ENCODE measurements around the gene MRPL39.

MRPL39 gene

DNA sequence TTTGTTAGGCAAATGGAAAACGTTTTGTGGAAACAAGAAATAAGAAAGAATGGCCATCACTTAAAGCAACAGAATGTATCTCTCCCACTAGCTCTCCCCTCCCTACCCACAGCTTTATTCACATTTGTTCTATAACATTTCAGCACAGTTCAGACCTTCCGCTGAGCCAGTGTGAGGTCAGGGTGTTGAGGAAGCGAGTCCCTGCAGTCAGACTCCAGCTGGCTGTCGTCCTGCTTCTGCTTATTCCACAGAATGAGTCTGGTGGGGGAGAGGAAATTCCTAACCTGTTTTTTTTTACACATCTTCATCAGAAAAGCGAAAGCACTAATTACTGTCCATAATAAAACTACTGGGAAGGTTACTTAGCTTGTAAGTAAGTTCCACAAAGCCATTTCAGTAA lies 39.0 kb downstream of the MRPL39 start:
- no peak for DNase-seq (ENCODE audit: low read depth in 2 of 2)

DNA sequence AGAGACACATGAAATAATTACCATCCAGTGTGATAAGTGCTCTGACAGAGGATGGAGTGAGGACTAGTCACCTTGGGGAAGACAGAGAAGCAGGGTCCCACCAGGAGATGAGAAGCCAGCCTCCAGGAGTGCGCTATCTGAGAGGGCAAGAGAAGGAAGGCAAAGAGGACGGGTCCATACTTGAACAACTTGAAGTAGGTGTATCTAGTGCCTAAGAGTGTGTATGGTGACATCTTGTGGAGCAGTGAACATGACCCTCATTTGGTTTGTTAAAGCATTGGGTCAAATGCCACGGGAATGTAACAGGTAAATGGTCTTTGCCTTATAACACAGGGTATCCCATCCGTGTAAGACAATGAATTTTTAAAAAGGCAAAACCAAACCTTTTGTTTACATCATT lies 39.8 kb downstream of the MRPL39 start:
- DNase-seq (ENCODE audit: low read depth in 2 of 2) = no peak

- DNase-seq (ENCODE audit: low read depth in 2 of 2) = no peak
These were observed 40.6 kb downstream of the MRPL39 start for GRCh38 chr21:25566645-25567044.

GRCh38 chr21:25565272-25566211 lies 41.7 kb downstream of the MRPL39 start:
- no peak for DNase-seq (ENCODE audit: low read depth in 2 of 2)

DNA sequence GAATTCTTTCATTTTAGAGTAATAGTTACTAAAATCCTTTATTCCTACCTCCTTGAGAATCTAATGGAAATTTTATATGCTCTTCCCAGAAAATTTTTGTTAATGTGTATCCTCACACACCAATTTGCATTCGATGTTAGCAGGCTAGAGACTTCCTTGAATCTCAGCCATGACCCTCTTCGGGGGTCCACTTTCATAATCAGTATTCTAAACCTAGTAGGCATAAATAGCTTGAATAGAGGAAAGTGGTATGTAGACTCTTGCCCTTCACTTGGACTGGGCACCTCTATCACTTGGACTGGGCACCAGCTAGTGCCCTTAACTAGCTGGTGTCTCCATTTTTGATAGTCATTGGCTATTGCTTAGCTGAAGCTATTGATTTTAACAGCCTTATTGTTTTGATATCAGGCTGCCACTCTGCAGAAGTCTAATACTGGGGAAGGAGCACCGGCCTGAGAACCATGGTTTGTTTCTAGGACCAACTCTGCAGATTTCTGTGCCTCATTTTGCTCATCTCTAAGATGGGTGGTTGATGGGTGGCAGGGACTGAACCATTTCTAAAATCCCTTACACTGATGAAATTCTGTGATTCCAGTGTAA lies 42.8 kb downstream of the MRPL39 start:
- no peak for DNase-seq (ENCODE audit: low read depth in 2 of 2)

- DNase-seq (ENCODE audit: low read depth in 2 of 2) = no peak
These were observed 43.7 kb downstream of the MRPL39 start for GRCh38 chr21:25563361-25564116.

DNA sequence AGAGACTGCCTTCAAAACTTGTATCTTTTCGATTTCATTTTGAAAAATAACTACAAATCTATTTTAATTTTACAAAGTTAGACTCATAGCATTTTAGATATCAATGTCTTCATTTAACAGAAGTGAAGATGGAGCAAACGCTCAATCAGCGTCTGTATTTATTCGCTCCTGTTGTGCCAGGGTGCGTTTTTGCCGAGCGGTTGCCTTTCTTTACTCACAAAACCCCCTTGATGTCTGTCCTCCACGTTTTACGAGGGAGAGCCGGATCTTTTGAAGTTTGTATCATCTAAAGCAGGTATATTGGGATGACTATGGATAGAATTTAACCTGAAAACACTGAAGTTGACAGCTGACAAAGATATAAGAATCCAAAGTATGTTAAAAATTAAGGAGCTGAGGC lies 44.6 kb downstream of the MRPL39 start:
- DNase-seq (ENCODE audit: low read depth in 2 of 2) = no peak

- peak; percentile 59 to 68 for DNase-seq (ENCODE audit: low read depth in 2 of 2)
These were observed 45.3 kb downstream of the MRPL39 start for GRCh38 chr21:25561668-25562641.

DNA sequence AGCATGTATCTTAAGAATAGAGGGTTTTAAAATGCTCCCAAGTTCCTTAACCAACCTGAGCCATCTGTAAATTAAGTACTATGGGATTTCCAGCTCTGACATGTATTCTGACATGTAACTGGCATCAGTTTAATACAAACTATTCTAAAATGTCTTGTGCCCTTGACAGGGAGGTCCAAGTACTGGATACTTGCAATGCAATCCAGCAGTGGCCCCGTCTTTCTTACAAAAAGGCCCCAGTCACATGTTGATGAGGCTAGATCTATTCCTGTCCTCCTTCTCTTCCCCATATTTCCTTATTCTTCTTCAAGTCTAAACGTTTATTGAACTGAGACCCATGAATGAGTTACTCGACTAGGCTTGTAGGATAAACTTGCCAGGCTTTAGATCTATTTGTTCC lies 46.4 kb downstream of the MRPL39 start:
- no peak for DNase-seq (ENCODE audit: low read depth in 2 of 2)

DNA sequence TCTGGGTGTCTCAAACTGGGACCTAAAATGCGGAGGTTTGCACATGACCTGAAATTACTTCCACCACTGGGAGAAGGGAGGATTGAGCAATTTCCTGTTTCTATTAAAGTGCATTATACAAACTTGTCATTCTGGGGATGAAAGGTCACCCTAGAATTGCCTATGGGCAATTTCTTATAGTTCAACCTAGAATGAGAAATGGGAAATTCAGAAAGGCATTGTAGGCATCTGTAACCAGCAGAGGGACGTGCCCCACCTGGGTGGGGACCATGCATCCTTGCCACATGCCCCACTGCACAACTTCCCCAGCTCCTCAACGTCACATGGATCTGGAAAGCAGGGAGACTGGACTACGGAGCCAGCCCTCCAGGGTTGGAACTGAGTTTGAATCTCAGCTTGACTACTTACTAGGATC lies 47.0 kb downstream of the MRPL39 start:
- DNase-seq (ENCODE audit: low read depth in 2 of 2) = no peak

GRCh38 chr21:25559746-25560145 lies 47.5 kb downstream of the MRPL39 start:
- DNase-seq (ENCODE audit: low read depth in 2 of 2) = no peak

DNA sequence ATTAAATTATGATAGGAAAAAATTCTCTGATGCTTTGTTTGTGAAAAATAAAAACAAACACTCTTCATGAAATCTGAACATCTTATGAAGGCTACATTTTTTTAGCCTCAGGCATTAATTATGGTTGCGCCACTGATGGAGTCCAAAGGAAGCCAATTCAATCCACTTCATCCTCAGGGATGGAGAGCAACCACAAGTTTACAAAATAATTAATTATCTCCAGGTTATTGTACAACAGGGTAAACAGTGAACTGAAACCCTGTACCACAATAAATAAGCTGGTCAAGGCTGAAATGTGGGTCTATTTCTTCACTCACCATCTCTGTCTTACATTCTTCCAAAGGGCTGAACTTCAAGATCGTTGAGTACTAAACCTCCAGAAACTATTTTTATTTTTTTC lies 49.2 kb downstream of the MRPL39 start:
- no peak for DNase-seq (ENCODE audit: low read depth in 2 of 2)

- DNase-seq (ENCODE audit: low read depth in 2 of 2) = no peak
These were observed 50.1 kb downstream of the MRPL39 start for GRCh38 chr21:25557180-25557579.

DNA sequence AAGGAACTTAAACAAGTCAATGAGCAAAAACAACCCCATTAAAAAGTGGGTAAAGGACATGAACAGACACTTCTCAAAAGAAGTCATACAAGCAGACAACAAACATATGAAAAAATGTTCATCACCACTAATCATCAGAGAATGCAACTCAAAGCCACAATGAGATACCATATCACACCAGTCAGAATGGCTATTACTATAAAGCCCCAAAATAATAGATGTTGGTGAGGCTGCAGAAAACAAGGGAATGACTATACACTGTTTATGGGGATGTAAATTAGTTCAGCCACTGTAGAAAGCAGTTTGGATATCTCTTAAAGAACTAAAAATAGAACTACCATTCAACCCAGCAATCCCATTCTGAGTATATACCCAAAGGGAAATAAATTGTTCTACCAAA lies 51.2 kb downstream of the MRPL39 start:
- no peak for DNase-seq (ENCODE audit: low read depth in 2 of 2)

DNA sequence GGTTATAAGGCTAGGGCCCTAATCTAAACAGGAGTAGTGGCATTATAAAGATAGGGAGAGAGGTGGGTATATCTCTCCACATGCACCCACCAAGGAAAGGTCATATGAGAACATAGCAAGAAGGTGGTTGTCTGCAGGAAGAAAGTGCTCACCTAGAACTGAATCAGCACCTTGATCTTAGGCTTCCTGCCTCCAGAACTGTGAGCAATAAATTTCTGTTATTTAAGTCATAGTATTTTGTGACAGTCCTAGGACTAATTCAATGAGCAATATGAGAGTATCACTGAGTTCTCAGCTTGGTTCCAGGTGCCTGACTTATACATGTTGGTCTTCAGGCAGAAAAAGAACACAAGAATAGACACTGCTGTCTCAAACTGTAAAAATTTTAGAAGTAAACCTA lies 51.8 kb downstream of the MRPL39 start:
- DNase-seq (ENCODE audit: low read depth in 2 of 2) = no peak

- no peak for DNase-seq (ENCODE audit: low read depth in 2 of 2)
These were observed 54.4 kb downstream of the MRPL39 start for GRCh38 chr21:25552856-25553255.

GRCh38 chr21:25551569-25551968 lies 55.7 kb downstream of the MRPL39 start:
- DNase-seq (ENCODE audit: low read depth in 2 of 2) = no peak

DNA sequence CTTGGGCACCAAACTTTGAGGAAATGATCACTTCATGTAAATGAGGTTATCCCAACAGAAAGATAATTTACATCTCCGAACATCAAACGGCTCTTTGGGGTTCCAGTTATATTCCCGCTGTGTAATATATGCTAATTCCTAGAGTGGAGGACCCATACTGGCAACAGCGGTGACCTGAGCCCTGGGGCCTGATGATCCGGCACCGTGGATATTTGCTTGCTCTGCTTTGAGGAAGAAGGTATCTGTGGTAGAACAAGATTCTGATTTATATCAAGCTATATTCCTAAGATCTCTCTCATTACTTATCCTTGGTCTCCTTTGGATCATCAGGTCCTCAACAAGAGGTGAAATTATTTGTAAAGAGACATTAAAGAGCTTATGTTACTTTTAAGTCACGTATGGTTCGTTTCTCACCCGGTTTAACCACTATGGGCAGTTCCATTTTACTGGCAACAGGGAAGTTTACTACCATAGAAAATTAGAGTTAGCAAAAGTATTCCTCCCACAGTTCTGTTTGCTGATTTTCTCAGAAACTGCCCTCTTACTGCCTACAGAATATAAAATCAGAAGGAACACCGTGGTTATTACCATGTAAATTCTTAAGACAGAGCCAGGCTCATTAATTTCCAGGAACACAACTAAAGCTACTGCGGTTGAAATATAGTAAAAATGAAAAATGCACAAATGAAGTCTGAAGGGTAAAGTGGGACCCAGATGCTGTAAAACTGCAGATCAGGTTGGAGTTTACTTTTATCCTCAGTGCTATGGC lies 56.7 kb downstream of the MRPL39 start:
- DNase-seq (ENCODE audit: low read depth in 2 of 2) = no peak

- DNase-seq (ENCODE audit: low read depth in 2 of 2) = no peak
These were observed 66.2 kb downstream of the MRPL39 start for GRCh38 chr21:25541042-25541441.

DNA sequence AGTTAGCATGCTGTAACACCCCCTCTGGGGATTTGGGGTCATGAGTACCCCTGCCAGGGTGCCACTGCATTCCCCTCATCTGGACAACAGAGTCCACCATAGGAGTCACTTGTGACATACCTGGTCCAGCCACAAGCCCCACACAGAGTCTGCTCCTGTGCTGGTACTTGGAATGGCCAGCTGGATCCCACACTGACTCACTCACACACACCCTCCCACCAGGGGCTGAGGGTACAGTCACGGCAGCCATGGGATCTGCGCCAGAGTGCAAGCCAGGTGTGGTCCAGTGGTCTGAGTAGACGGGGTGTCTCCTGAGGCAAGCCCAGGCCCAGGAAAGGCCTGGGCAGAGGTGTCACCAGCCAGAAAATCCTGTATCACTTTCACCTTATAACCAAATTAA lies 67.7 kb downstream of the MRPL39 start:
- no peak for DNase-seq (ENCODE audit: low read depth in 2 of 2)

GRCh38 chr21:25537174-25537573 lies 70.1 kb downstream of the MRPL39 start:
- no peak for DNase-seq (ENCODE audit: low read depth in 2 of 2)

Measured in fibroblast of skin of left quadriceps (primary cell).